H9 (cell line): ENCODE measurements around the gene PRKAR1A. TPM values are rescaled to one million over a fixed set of nuclear protein-coding genes. Genes with fewer than 3 reads are reported as not detected.
"Not testable (repeated sequence)": the region's sequence is repeated elsewhere in the genome, so short reads cannot be mapped to it uniquely, and the experiment has no call there.

Source experiments
- DNase-seq: peaks from one replicate; pipeline ENCODE4 v3.0.0-alpha.2; 2017
- H2AFZ ChIP-seq: one replicate; pipeline ENCODE4 v1.6.1; 2013; ENCODE audit warnings: mild to moderate bottlenecking, low read length, control low read depth, moderate library complexity
- H2AK5ac ChIP-seq: 2 replicates; pipeline ENCODE4 v1.6.1; 2013; ENCODE audit warnings: low read length, control low read depth, mixed read lengths; ENCODE audit not compliant: insufficient read length
- H2BK120ac ChIP-seq: one replicate; pipeline ENCODE4 v1.6.1; 2013; ENCODE audit warnings: low read depth, mild to moderate bottlenecking, low read length, control low read depth, inconsistent platforms; ENCODE audit not compliant: poor library complexity, severe bottlenecking
- H2BK12ac ChIP-seq: 2 replicates; pipeline ENCODE4 v1.6.1; 2013; ENCODE audit warnings: low read length, control low read depth, mixed read lengths, low read depth; ENCODE audit not compliant: insufficient read length
- H2BK15ac ChIP-seq: 2 replicates; pipeline ENCODE4 v1.6.1; 2013; ENCODE audit warnings: low read depth, low read length, control low read depth
- H2BK20ac ChIP-seq: one replicate; pipeline ENCODE4 v1.6.1; 2013; ENCODE audit warnings: low read depth, mild to moderate bottlenecking, low read length, control low read depth, inconsistent platforms; ENCODE audit not compliant: poor library complexity, severe bottlenecking
- H2BK5ac ChIP-seq: 2 replicates; pipeline ENCODE4 v1.6.1; 2013; ENCODE audit warnings: low read length, control low read depth, mixed read lengths; ENCODE audit not compliant: insufficient read length
- H3K14ac ChIP-seq: 2 replicates; pipeline ENCODE4 v1.6.1; 2013; ENCODE audit warnings: low read length, control low read depth; ENCODE audit not compliant: insufficient read depth
- H3K18ac ChIP-seq: 2 replicates; pipeline ENCODE4 v1.6.1; 2013; ENCODE audit warnings: low read depth, mild to moderate bottlenecking, mixed read lengths, low read length, control low read depth; ENCODE audit not compliant: insufficient read length
- H3K23ac ChIP-seq: 2 replicates; pipeline ENCODE4 v1.6.1; 2013; ENCODE audit warnings: low read length, control low read depth, mixed read lengths, low read depth; ENCODE audit not compliant: insufficient read length
- H3K23me2 ChIP-seq: 2 replicates; pipeline ENCODE4 v1.6.1; 2013; ENCODE audit warnings: low read depth, mild to moderate bottlenecking, mixed read lengths, low read length, control low read depth; ENCODE audit not compliant: insufficient read length, poor library complexity, severe bottlenecking
- H3K27ac ChIP-seq: 2 replicates; pipeline ENCODE4 v1.5.1; 2013; ENCODE audit warnings: low read length, control low read depth, mixed read lengths, low read depth; ENCODE audit not compliant: insufficient read length
- H3K27me3 ChIP-seq: 2 replicates; pipeline ENCODE4 v1.6.1; 2013; ENCODE audit warnings: low read length, control low read depth, inconsistent platforms; ENCODE audit not compliant: insufficient read depth
- H3K4ac ChIP-seq: 2 replicates; pipeline ENCODE4 v1.6.1; 2013; ENCODE audit warnings: low read depth, mild to moderate bottlenecking, control low read depth, inconsistent platforms, low read length, moderate library complexity
- H3K4me1 ChIP-seq: 2 replicates; pipeline ENCODE4 v1.6.1; 2013; ENCODE audit warnings: low read length, control low read depth, inconsistent platforms; ENCODE audit not compliant: insufficient read depth
- H3K4me2 ChIP-seq: 2 replicates; pipeline ENCODE4 v1.6.1; 2013; ENCODE audit warnings: low read length, control low read depth, mixed read lengths; ENCODE audit not compliant: insufficient read length, insufficient read depth
- H3K56ac ChIP-seq: 2 replicates; pipeline ENCODE4 v1.6.1; 2013; ENCODE audit warnings: low read depth, mild to moderate bottlenecking, mixed read lengths, low read length, control low read depth; ENCODE audit not compliant: insufficient read length
- H3K79me1 ChIP-seq: 2 replicates; pipeline ENCODE4 v1.6.1; 2013; ENCODE audit warnings: low read depth, mild to moderate bottlenecking, moderate library complexity, low read length, control low read depth, inconsistent platforms; ENCODE audit not compliant: insufficient read depth, poor library complexity, severe bottlenecking
- H3K79me2 ChIP-seq: 2 replicates; pipeline ENCODE4 v1.6.1; 2013; ENCODE audit warnings: low read length, control low read depth, inconsistent platforms; ENCODE audit not compliant: insufficient read depth
- H3K9ac ChIP-seq: 2 replicates; pipeline ENCODE4 v1.6.1; 2013; ENCODE audit warnings: low read length, control low read depth, mixed read lengths; ENCODE audit not compliant: insufficient read length; ENCODE audit errors: extremely low read depth
- H3K9me3 ChIP-seq: one replicate; pipeline ENCODE4 v1.6.1; 2013; ENCODE audit warnings: low read depth, low read length, inconsistent platforms; ENCODE audit not compliant: control insufficient read depth
- H3T11ph ChIP-seq: one replicate; pipeline ENCODE4 v1.6.1; 2013; ENCODE audit warnings: mild to moderate bottlenecking, low read length, control low read depth, inconsistent platforms
- H4K20me1 ChIP-seq: one replicate; pipeline ENCODE4 v1.6.1; 2013; ENCODE audit not compliant: control insufficient read depth, insufficient read length, insufficient read depth
- H4K5ac ChIP-seq: 2 replicates; pipeline ENCODE4 v1.6.1; 2013; ENCODE audit warnings: low read depth, mild to moderate bottlenecking, mixed read lengths, low read length, control low read depth; ENCODE audit not compliant: insufficient read length
- H4K8ac ChIP-seq: replicated peaks from 2 replicates; pipeline ENCODE4 v1.6.1; 2013; ENCODE audit warnings: low read length, control low read depth, mixed read lengths, low read depth; ENCODE audit not compliant: insufficient read length
- H4K91ac ChIP-seq: 2 replicates; pipeline ENCODE4 v1.6.1; 2013; ENCODE audit warnings: low read depth, mild to moderate bottlenecking, moderate library complexity, mixed read lengths, low read length, control low read depth; ENCODE audit not compliant: insufficient read length
- H3K27ac Mint-ChIP-seq, 3 experiments: 2 replicates in 2 of 3; 3 replicates in 1 of 3; pipeline ENCODE4 v1.8.0; 2020 to 2021; ENCODE audit warnings: mixed read lengths in 3 of 3, mild to moderate bottlenecking in 1 of 3, moderate library complexity in 1 of 3
- H3K27me3 Mint-ChIP-seq: 2 replicates; pipeline ENCODE4 v1.8.0; 2021; ENCODE audit warnings: low read depth, mild to moderate bottlenecking, moderate library complexity, mixed read lengths
- H3K36me3 Mint-ChIP-seq, 3 experiments: 2 replicates in 2 of 3; 3 replicates in 1 of 3; pipeline ENCODE4 v1.8.0; 2020 to 2021; ENCODE audit warnings: low read depth in 3 of 3, mixed read lengths in 3 of 3; ENCODE audit not compliant: insufficient read depth in 1 of 3
- H3K4me1 Mint-ChIP-seq, 2 experiments: 2 replicates each; pipeline ENCODE4 v1.8.0; 2020; ENCODE audit warnings: mixed read lengths in 2 of 2
- H3K4me3 Mint-ChIP-seq, 2 experiments: 2 replicates in 1 of 2; 3 replicates in 1 of 2; pipeline ENCODE4 v1.8.0; 2020 to 2021; ENCODE audit warnings: mild to moderate bottlenecking in 2 of 2, mixed read lengths in 2 of 2, moderate library complexity in 1 of 2
- H3K9me3 Mint-ChIP-seq, 2 experiments: 2 replicates in 1 of 2; 3 replicates in 1 of 2; pipeline ENCODE4 v1.8.0; 2020; ENCODE audit warnings: mild to moderate bottlenecking in 2 of 2, mixed read lengths in 2 of 2, moderate library complexity in 1 of 2
- WGBS: extraction: QIAGEN DNeasy Blood & Tissue Kit; methylation state at CpG from one replicate; pipeline ENCODE4 v1.1.7; 2013; ENCODE audit warnings: missing lambda C conversion rate, low lambda C conversion rate, mixed read lengths; ENCODE audit not compliant: insufficient read length; ENCODE audit errors: extremely low coverage; 5-methylcytosine and 5-hydroxymethylcytosine counted together
- total RNA-seq: library from RNA; stranded (reverse); gene quantifications from 2 replicates; pipeline ENCODE4 v1.2.1, GENCODE V29; 2021
- TF ChIP-seq, protein P1 (sequence below): fragments of 200-600 bp; sonication (generic); conservative IDR thresholded peaks from 3 replicates; pipeline ENCODE4 v1.8.0; 2021; ENCODE audit warnings: antibody characterized with exemption, mild to moderate bottlenecking

PRKAR1A gene
- total RNA-seq, 1 experiment from 2014 or later = 171 TPM

GRCh38 chr17:68516732-68517131 lies 4.5 kb downstream of the PRKAR1A start:
- peaks cover 21 to 22% of the 10 kb centered on the region in 2 experiments for H3K4me1 Mint-ChIP-seq
- no peak overlapping the region for H3K4me3 Mint-ChIP-seq
- no peak overlapping the region; a peak in 1 of 7 replicates for H3K27ac Mint-ChIP-seq
- Histone ChIP-seq H3K27ac (no peak overlapping the region), H3K9ac (no peak overlapping the region), H4K8ac (no peak overlapping the region), H3K79me2 (peaks cover 18% of the 10 kb centered on the region; the same call in 1 of the 2 replicates), H2BK12ac (no peak overlapping the region), H4K20me1 (no peaks in the 10 kb centered on the region), H4K5ac (no peak overlapping the region), H3K9me3 (peaks cover 12% of the 10 kb centered on the region), H3K14ac (no peak overlapping the region), H3K18ac (no peak overlapping the region), H3K23ac (no peak overlapping the region), H2BK5ac (no peak overlapping the region), H4K91ac (no peak overlapping the region), H3K79me1 (peaks cover 11% of the 10 kb centered on the region), H2BK15ac (no peak overlapping the region), H3K27me3 (no peaks in the 10 kb centered on the region), H3K4me2 (no peak overlapping the region), H2AK5ac (no peak overlapping the region), H3K4ac (no peak overlapping the region), H2BK120ac (no peak overlapping the region), H3K23me2 (peaks cover 4% of the 10 kb centered on the region), H2BK20ac (no peak overlapping the region), H3T11ph (no peak overlapping the region), H2AFZ (no peak overlapping the region), H3K4me1 (no peaks in the 10 kb centered on the region), H3K56ac (no peak overlapping the region)
- no peak for DNase-seq
- 0 out of 2 replicates have a peak, but pooled peaks cover 2% of the 10 kb centered on the region for H3K27me3 Mint-ChIP-seq
- no CpG with 5 or more reads among the region's 1 CpG for WGBS
- peaks cover 44 to 62% (median 58%) of the 10 kb centered on the region in 3 experiments for H3K36me3 Mint-ChIP-seq
- TF ChIP-seq, protein P1, sequence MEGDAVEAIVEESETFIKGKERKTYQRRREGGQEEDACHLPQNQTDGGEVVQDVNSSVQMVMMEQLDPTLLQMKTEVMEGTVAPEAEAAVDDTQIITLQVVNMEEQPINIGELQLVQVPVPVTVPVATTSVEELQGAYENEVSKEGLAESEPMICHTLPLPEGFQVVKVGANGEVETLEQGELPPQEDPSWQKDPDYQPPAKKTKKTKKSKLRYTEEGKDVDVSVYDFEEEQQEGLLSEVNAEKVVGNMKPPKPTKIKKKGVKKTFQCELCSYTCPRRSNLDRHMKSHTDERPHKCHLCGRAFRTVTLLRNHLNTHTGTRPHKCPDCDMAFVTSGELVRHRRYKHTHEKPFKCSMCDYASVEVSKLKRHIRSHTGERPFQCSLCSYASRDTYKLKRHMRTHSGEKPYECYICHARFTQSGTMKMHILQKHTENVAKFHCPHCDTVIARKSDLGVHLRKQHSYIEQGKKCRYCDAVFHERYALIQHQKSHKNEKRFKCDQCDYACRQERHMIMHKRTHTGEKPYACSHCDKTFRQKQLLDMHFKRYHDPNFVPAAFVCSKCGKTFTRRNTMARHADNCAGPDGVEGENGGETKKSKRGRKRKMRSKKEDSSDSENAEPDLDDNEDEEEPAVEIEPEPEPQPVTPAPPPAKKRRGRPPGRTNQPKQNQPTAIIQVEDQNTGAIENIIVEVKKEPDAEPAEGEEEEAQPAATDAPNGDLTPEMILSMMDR = no peak
- H3K9me3 Mint-ChIP-seq = peaks cover 16 to 17% of the 10 kb centered on the region in 2 experiments

GRCh38 chr17:68517605-68518004 lies 5.4 kb downstream of the PRKAR1A start:
- H3K4me3 Mint-ChIP-seq, H2BK120ac ChIP-seq, H3K4me1 ChIP-seq, H3K23ac ChIP-seq, H2AFZ ChIP-seq, H4K8ac ChIP-seq, H2BK15ac ChIP-seq, H3K27ac Mint-ChIP-seq, H3K9ac ChIP-seq, H3T11ph ChIP-seq, H3K14ac ChIP-seq, H2BK12ac ChIP-seq, H3K23me2 ChIP-seq, H3K56ac ChIP-seq, H2BK20ac ChIP-seq, H2BK5ac ChIP-seq, H3K27me3 Mint-ChIP-seq, H3K4me2 ChIP-seq, H4K5ac ChIP-seq, H4K91ac ChIP-seq, H3K18ac ChIP-seq, H4K20me1 ChIP-seq, H2AK5ac ChIP-seq, H3K4ac ChIP-seq, H3K27me3 ChIP-seq, DNase-seq, H3K27ac ChIP-seq: not testable (repeated sequence)
- peaks cover 44 to 66% (median 64%) of the 10 kb centered on the region in 3 experiments for H3K36me3 Mint-ChIP-seq
- Histone ChIP-seq H3K9me3 (peaks cover 12% of the 10 kb centered on the region), H3K79me1 (peaks cover 11% of the 10 kb centered on the region), H3K79me2 (peaks cover 18% of the 10 kb centered on the region; the same call in 1 of the 2 replicates)
- H3K9me3 Mint-ChIP-seq = peaks cover 16 to 17% of the 10 kb centered on the region in 2 experiments
- peaks cover 21 to 22% of the 10 kb centered on the region in 2 experiments for H3K4me1 Mint-ChIP-seq
- WGBS = no CpG with 5 or more reads among the region's 3 CpGs
